ENCODE data around the gene SPAG4.

SPAG4 gene

DNA sequence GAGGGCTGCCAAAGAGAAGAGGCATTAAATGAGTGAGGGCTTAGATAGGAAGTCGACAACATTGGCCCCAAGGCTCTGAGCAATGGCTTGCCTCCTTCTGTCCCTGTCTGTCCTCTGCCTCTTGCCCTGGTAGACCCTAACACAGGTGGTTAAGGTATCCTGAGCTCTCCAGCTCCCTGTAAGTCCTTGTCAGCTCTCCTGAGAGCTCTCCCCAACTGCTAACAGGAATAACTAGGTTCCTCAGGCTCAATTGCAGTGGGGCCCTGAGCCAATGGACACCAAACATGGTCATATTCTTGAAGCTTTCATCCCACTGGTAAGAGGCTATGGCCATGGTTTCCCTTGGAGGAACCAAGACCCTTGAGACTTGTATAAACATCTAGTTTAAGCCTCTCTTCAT is 54.1 kb downstream of the SPAG4 start:
- no peak for TF ChIP-seq ZNF621 (tag by site-specific recombination; IDR thresholded peaks at IDR 0.05)
- TF ChIP-seq ZNF518A (tag by site-specific recombination; conservative IDR thresholded peaks at IDR 0.05; ENCODE audit: low read depth) = no peak
- no peak for TF ChIP-seq ZNF692 (tag by site-specific recombination; IDR thresholded peaks at IDR 0.05)
- TF ChIP-seq ZNF133 (tag by site-specific recombination; IDR thresholded peaks at IDR 0.05) = no peak
- no peak for TF ChIP-seq ZNF223 (tag by site-specific recombination; IDR thresholded peaks at IDR 0.05)
- TF ChIP-seq INSM2 (tag by site-specific recombination; IDR thresholded peaks at IDR 0.05) = no peak
- no peak for TF ChIP-seq YY2 (tag by site-specific recombination; IDR thresholded peaks at IDR 0.05)
- no peak for TF ChIP-seq ZFP37 (tag by site-specific recombination; IDR thresholded peaks at IDR 0.05)
- no peak for TF ChIP-seq ZNF544 (tag by site-specific recombination; IDR thresholded peaks at IDR 0.05)
- H3K27ac ChIP-seq (ENCODE audit: extremely low read depth, low read depth, low read length) = no peak overlapping the region
- H3K36me3 ChIP-seq (ENCODE audit: control insufficient read depth in 2 of 2, insufficient read depth in 1 of 2, low read length in 2 of 2) = peaks cover 14 to 58% of the 10 kb centered on the region in 2 experiments
- ChIA-PET POLR2A (interaction anchor here (0.6 kb wide), 1 partner anchor 363 kb away, joined by 3 read pairs; no protein-coding TSS in a partner anchor), CTCF (no interaction called here)
- no peak overlapping the region for H3K4me3 ChIP-seq (ENCODE audit: low read depth, low read length)
- H3K4me1 ChIP-seq (ENCODE audit: control insufficient read depth, insufficient read depth, low read length) = no peaks in the 10 kb centered on the region
- H3K9me3 ChIP-seq (ENCODE audit: control insufficient read depth, insufficient read depth, low read depth, low read length) = no peaks in the 10 kb centered on the region
